Measurements from ENCODE around the gene HMGCS2. TPM values are rescaled to one million over a fixed set of nuclear protein-coding genes. Genes with fewer than 3 reads are reported as not detected.

HMGCS2 gene
- total RNA-seq, 6 donors from 2014 or later: 0.31 to 5.9 (median 1.2) TPM; not detected in 1

- no peak overlapping the region for H3K27ac ChIP-seq
- no peaks in the 10 kb centered on the region for H3K4me1 ChIP-seq
- 59 to 66% methylated on average over 7 of the region's 7 CpGs for WGBS, 2 donors
- no peak overlapping the region for H3K4me3 ChIP-seq
- H3K9me3 ChIP-seq: no peaks in the 10 kb centered on the region
- no peak for DNase-seq
- H3K27me3 ChIP-seq: no peaks in the 10 kb centered on the region
- no peak for ATAC-seq (ENCODE audit: low FRiP score in 2 of 2)
- H3K36me3 ChIP-seq: no peaks in the 10 kb centered on the region
- no peak for TF ChIP-seq EP300 (IDR thresholded peaks at IDR 0.05)
- no peak for TF ChIP-seq POLR2A (IDR thresholded peaks at IDR 0.05)
- no peak for TF ChIP-seq POLR2AphosphoS5 (IDR thresholded peaks at IDR 0.05)
Observed at GRCh38 chr1:119742202-119742601, 26.5 kb downstream of the HMGCS2 start.

- H3K36me3 ChIP-seq: peaks cover 0 to under 1% (median 0%) of the 10 kb centered on the region in 4 donors
- ATAC-seq (ENCODE audit: low FRiP score in 2 of 2): no peak
- no peak overlapping the region for H3K4me3 ChIP-seq
- no peak overlapping the region for H3K27ac ChIP-seq
- no peaks in the 10 kb centered on the region for H3K9me3 ChIP-seq
- WGBS, 2 donors: 91 to 92% methylated on average over 13 of the region's 13 CpGs
- H3K4me1 ChIP-seq: no peaks in the 10 kb centered on the region
- no peaks in the 10 kb centered on the region for H3K27me3 ChIP-seq
- DNase-seq: no peak
- TF ChIP-seq EP300 (IDR thresholded peaks at IDR 0.05): no peak
- TF ChIP-seq POLR2A (IDR thresholded peaks at IDR 0.05): no peak
- TF ChIP-seq CTCF (IDR thresholded peaks at IDR 0.05): no peak
- no peak for TF ChIP-seq POLR2AphosphoS5 (IDR thresholded peaks at IDR 0.05)
Observed at GRCh38 chr1:119740896-119741780, 27.6 kb downstream of the HMGCS2 start.

GRCh38 chr1:119740261-119740660 is 28.4 kb downstream of the HMGCS2 start:
- Histone ChIP-seq H3K27me3 (no peaks in the 10 kb centered on the region), H3K27ac (no peak overlapping the region), H3K4me3 (no peak overlapping the region), H3K4me1 (no peaks in the 10 kb centered on the region), H3K9me3 (no peaks in the 10 kb centered on the region), H3K36me3 (peaks cover 0 to 7% (median 2%) of the 10 kb centered on the region in 4 donors)
- 82 to 87% methylated on average over 1 to 2 of the region's 2 CpGs for WGBS, 2 donors
- ATAC-seq (ENCODE audit: low FRiP score in 2 of 2): peak in 1 of 2 donors; percentile 9
- no peak for DNase-seq
- TF ChIP-seq POLR2A (IDR thresholded peaks at IDR 0.05) (no peak), EP300 (IDR thresholded peaks at IDR 0.05) (no peak), CTCF (IDR thresholded peaks at IDR 0.05) (no peak), POLR2AphosphoS5 (IDR thresholded peaks at IDR 0.05) (no peak)

- ATAC-seq (ENCODE audit: low FRiP score in 2 of 2) (no peak), DNase-seq (no peak)
- no peak overlapping the region for H3K4me3 ChIP-seq
- no peaks in the 10 kb centered on the region for H3K27me3 ChIP-seq
- H3K36me3 ChIP-seq: peaks cover 0 to 7% (median 3%) of the 10 kb centered on the region in 4 donors
- 67 to 79% methylated on average over 3 to 6 of the region's 6 CpGs for WGBS, 2 donors
- no peaks in the 10 kb centered on the region for H3K4me1 ChIP-seq
- H3K9me3 ChIP-seq: no peaks in the 10 kb centered on the region
- H3K27ac ChIP-seq: no peak overlapping the region
- TF ChIP-seq POLR2A (IDR thresholded peaks at IDR 0.05): no peak
- no peak for TF ChIP-seq CTCF (IDR thresholded peaks at IDR 0.05)
- no peak for TF ChIP-seq EP300 (IDR thresholded peaks at IDR 0.05)
- no peak for TF ChIP-seq POLR2AphosphoS5 (IDR thresholded peaks at IDR 0.05)
Observed at GRCh38 chr1:119739150-119739549, 29.6 kb downstream of the HMGCS2 start.

GRCh38 chr1:119738100-119738720 is 30.5 kb downstream of the HMGCS2 start:
- Histone ChIP-seq H3K36me3 (peaks cover 0 to 7% (median 3%) of the 10 kb centered on the region in 4 donors), H3K9me3 (no peaks in the 10 kb centered on the region), H3K4me3 (no peak overlapping the region), H3K27me3 (no peaks in the 10 kb centered on the region), H3K27ac (no peak overlapping the region), H3K4me1 (no peaks in the 10 kb centered on the region)
- WGBS, 2 donors: 84% methylated on average over 3 to 7 of the region's 7 CpGs
- TF ChIP-seq CTCF (IDR thresholded peaks at IDR 0.05) (no peak), EP300 (IDR thresholded peaks at IDR 0.05) (no peak), POLR2AphosphoS5 (IDR thresholded peaks at IDR 0.05) (no peak), POLR2A (IDR thresholded peaks at IDR 0.05) (no peak)
- no peak for ATAC-seq (ENCODE audit: low FRiP score in 2 of 2)
- no peak for DNase-seq

Measured in upper lobe of left lung (tissue), 6 donors.